ENCODE data around the gene AUTS2. TPM values are rescaled to one million over a fixed set of nuclear protein-coding genes. Genes with fewer than 3 reads are reported as not detected.

Gene AUTS2
- total and polyA plus RNA-seq, 4 donors: 4.9 to 24.4 (median 7.0) TPM

DNA sequence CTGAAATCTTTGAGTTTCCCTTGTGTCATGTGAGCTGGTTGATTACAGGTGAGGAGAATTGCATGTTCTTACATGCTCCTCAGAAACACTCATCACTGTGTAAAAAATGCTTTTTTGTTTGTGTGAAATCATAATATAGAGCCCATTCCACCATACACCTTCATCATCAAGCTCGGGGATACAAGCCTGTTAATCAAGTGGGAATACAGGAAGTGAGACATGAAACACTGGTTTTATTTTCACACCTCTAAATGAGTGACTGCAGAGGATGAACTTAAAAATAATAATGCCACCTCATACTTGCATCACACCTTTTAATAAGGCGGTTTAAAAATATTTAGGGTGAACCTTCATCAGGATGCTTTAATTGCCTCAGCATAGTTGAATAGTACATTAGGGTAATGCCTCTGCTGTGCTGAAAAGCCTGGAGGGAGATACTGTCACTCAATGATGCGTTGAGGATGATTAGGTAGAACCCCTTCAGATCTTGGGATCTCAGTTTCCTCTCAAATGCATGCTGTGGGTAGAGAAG, 164.6 kb downstream of the AUTS2 start:
- no peaks in the 10 kb centered on the region for H3K4me1 ChIP-seq (ENCODE audit: control insufficient read depth in 4 of 4, insufficient read depth in 4 of 4, low read length in 3 of 4)
- H3K4me3 ChIP-seq (ENCODE audit: low read depth in 1 of 3, low read length in 3 of 3): no peak overlapping the region
- H3K9me3 ChIP-seq (ENCODE audit: control insufficient read depth in 4 of 4, low read length in 3 of 4): no peaks in the 10 kb centered on the region
- WGBS: 86% methylated on average over 3 of the region's 3 CpGs
- TF ChIP-seq NR2F2 (IDR thresholded peaks at IDR 0.05): no peak
- no peaks in the 10 kb centered on the region for H3K36me3 ChIP-seq (ENCODE audit: control insufficient read depth in 4 of 4, insufficient read depth in 3 of 4, low read depth in 1 of 4, low read length in 3 of 4)
- no peaks in the 10 kb centered on the region for H3K27me3 ChIP-seq (ENCODE audit: control insufficient read depth in 4 of 4, insufficient read depth in 4 of 4, low read length in 3 of 4)
- DNase-seq (ENCODE audit: low spot score): no peak
- H3K9ac ChIP-seq (ENCODE audit: low read depth in 1 of 2, low read length in 2 of 2): no peak overlapping the region
- H3K27ac ChIP-seq (ENCODE audit: low read depth in 1 of 2, low read length in 2 of 2): no peak overlapping the region

DNA sequence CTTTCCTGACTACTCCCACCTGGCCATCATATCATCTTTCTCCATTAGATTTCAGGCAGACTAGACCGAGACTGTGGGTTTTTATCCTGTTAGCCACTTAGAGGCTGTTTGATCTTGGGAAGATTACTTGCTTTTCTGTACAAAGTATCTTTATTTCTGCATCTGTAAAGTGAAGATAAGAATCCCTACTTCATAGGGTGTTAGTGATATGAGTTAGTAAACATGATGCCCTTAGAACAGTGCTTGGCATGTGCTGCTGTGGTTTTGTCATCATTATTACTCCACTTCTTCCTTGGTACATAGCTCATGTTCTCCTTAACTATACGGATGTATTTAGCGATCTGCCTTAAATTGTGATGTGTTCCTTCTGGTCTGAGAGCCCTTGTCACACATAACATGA, 165.2 kb downstream of the AUTS2 start:
- H3K9me3 ChIP-seq (ENCODE audit: control insufficient read depth in 4 of 4, low read length in 3 of 4): no peaks in the 10 kb centered on the region
- H3K27ac ChIP-seq (ENCODE audit: low read depth in 1 of 2, low read length in 2 of 2): no peak overlapping the region
- H3K36me3 ChIP-seq (ENCODE audit: control insufficient read depth in 4 of 4, insufficient read depth in 3 of 4, low read depth in 1 of 4, low read length in 3 of 4): no peaks in the 10 kb centered on the region
- no peak overlapping the region for H3K4me3 ChIP-seq (ENCODE audit: low read depth in 1 of 3, low read length in 3 of 3)
- no peak for DNase-seq (ENCODE audit: low spot score)
- H3K4me1 ChIP-seq (ENCODE audit: control insufficient read depth in 4 of 4, insufficient read depth in 4 of 4, low read length in 3 of 4): no peaks in the 10 kb centered on the region
- 89% methylated on average over 3 of the region's 3 CpGs for WGBS
- no peak overlapping the region for H3K9ac ChIP-seq (ENCODE audit: low read depth in 1 of 2, low read length in 2 of 2)
- TF ChIP-seq YY1 (IDR thresholded peaks at IDR 0.05): no peak
- TF ChIP-seq, protein P1, sequence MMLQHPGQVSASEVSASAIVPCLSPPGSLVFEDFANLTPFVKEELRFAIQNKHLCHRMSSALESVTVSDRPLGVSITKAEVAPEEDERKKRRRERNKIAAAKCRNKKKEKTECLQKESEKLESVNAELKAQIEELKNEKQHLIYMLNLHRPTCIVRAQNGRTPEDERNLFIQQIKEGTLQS (IDR thresholded peaks at IDR 0.05): no peak
- no peak for TF ChIP-seq HNF4A (conservative IDR thresholded peaks at IDR 0.05)
- no peak for TF ChIP-seq EGR1 (IDR thresholded peaks at IDR 0.05; ENCODE audit: low read depth in 2 of 2)
- TF ChIP-seq SP1 (IDR thresholded peaks at IDR 0.05): no peak
- TF ChIP-seq, protein P2, sequence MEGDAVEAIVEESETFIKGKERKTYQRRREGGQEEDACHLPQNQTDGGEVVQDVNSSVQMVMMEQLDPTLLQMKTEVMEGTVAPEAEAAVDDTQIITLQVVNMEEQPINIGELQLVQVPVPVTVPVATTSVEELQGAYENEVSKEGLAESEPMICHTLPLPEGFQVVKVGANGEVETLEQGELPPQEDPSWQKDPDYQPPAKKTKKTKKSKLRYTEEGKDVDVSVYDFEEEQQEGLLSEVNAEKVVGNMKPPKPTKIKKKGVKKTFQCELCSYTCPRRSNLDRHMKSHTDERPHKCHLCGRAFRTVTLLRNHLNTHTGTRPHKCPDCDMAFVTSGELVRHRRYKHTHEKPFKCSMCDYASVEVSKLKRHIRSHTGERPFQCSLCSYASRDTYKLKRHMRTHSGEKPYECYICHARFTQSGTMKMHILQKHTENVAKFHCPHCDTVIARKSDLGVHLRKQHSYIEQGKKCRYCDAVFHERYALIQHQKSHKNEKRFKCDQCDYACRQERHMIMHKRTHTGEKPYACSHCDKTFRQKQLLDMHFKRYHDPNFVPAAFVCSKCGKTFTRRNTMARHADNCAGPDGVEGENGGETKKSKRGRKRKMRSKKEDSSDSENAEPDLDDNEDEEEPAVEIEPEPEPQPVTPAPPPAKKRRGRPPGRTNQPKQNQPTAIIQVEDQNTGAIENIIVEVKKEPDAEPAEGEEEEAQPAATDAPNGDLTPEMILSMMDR (IDR thresholded peaks at IDR 0.05; ENCODE audit: low read depth, low read length, missing input control): no peak
- TF ChIP-seq FOXA1 (IDR thresholded peaks at IDR 0.05): no peak
- no peak for TF ChIP-seq TAF1 (conservative IDR thresholded peaks at IDR 0.05)
- TF ChIP-seq NR2F2 (IDR thresholded peaks at IDR 0.05): no peak
- TF ChIP-seq, protein P3, sequence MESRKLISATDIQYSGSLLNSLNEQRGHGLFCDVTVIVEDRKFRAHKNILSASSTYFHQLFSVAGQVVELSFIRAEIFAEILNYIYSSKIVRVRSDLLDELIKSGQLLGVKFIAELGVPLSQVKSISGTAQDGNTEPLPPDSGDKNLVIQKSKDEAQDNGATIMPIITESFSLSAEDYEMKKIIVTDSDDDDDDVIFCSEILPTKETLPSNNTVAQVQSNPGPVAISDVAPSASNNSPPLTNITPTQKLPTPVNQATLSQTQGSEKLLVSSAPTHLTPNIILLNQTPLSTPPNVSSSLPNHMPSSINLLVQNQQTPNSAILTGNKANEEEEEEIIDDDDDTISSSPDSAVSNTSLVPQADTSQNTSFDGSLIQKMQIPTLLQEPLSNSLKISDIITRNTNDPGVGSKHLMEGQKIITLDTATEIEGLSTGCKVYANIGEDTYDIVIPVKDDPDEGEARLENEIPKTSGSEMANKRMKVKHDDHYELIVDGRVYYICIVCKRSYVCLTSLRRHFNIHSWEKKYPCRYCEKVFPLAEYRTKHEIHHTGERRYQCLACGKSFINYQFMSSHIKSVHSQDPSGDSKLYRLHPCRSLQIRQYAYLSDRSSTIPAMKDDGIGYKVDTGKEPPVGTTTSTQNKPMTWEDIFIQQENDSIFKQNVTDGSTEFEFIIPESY (IDR thresholded peaks at IDR 0.05): no peak
- TF ChIP-seq HNF4G (IDR thresholded peaks at IDR 0.05): no peak
- TF ChIP-seq, protein P4, sequence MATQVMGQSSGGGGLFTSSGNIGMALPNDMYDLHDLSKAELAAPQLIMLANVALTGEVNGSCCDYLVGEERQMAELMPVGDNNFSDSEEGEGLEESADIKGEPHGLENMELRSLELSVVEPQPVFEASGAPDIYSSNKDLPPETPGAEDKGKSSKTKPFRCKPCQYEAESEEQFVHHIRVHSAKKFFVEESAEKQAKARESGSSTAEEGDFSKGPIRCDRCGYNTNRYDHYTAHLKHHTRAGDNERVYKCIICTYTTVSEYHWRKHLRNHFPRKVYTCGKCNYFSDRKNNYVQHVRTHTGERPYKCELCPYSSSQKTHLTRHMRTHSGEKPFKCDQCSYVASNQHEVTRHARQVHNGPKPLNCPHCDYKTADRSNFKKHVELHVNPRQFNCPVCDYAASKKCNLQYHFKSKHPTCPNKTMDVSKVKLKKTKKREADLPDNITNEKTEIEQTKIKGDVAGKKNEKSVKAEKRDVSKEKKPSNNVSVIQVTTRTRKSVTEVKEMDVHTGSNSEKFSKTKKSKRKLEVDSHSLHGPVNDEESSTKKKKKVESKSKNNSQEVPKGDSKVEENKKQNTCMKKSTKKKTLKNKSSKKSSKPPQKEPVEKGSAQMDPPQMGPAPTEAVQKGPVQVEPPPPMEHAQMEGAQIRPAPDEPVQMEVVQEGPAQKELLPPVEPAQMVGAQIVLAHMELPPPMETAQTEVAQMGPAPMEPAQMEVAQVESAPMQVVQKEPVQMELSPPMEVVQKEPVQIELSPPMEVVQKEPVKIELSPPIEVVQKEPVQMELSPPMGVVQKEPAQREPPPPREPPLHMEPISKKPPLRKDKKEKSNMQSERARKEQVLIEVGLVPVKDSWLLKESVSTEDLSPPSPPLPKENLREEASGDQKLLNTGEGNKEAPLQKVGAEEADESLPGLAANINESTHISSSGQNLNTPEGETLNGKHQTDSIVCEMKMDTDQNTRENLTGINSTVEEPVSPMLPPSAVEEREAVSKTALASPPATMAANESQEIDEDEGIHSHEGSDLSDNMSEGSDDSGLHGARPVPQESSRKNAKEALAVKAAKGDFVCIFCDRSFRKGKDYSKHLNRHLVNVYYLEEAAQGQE (IDR thresholded peaks at IDR 0.05): no peak
- no peak for TF ChIP-seq JUND (IDR thresholded peaks at IDR 0.05)
- no peaks in the 10 kb centered on the region for H3K27me3 ChIP-seq (ENCODE audit: control insufficient read depth in 4 of 4, insufficient read depth in 4 of 4, low read length in 3 of 4)
